Muscle of back (tissue), 13 donors: Measurements from ENCODE around the gene LNX1. TPM values are rescaled to one million over a fixed set of nuclear protein-coding genes. Genes with fewer than 3 reads are reported as not detected.

ENCODE experiments used
- DNase-seq, 3 donors: peaks; one replicate each; pipeline versions ENCODE4 v3.0.0 to v3.0.0-alpha.2; 2013
- long read RNA-seq, 9 donors: transcript quantifications; one replicate each; lab custom pipeline, GENCODE V29; 2026
- polyA plus RNA-seq, 10 donors: library from polyadenylated mRNA; unstranded; fragments of 120-200 nt; gene quantifications; one replicate each; pipeline ENCODE4 v1.2.1, GENCODE V29; 2013; ENCODE audit not compliant: insufficient read length in 10 of 10

LNX1 gene
- 1 to 10 TPM; 3.5 to 6.0 (median 4.4) TPM for polyA plus RNA-seq
- long read RNA-seq, donor 1: 0 reads
- long read RNA-seq, donor 2, partial matches to known transcripts: 0 of 1 reads
- long read RNA-seq, donor 2, other reads (novel, unspliced or antisense): 0 of 1 reads
- long read RNA-seq, donor 3: 0 reads
- long read RNA-seq, donor 4: 0 reads
- long read RNA-seq, donor 5: 0 reads
- long read RNA-seq, donor 6: 0 reads
- long read RNA-seq, donor 7, partial matches to known transcripts: 15 of 15 reads
- long read RNA-seq, donor 7, other reads (novel, unspliced or antisense): 0 of 15 reads
- long read RNA-seq, donor 8, partial matches to known transcripts: 0 of 1 reads
- long read RNA-seq, donor 8, other reads (novel, unspliced or antisense): 0 of 1 reads
- long read RNA-seq, donor 9: 0 reads

DNA sequence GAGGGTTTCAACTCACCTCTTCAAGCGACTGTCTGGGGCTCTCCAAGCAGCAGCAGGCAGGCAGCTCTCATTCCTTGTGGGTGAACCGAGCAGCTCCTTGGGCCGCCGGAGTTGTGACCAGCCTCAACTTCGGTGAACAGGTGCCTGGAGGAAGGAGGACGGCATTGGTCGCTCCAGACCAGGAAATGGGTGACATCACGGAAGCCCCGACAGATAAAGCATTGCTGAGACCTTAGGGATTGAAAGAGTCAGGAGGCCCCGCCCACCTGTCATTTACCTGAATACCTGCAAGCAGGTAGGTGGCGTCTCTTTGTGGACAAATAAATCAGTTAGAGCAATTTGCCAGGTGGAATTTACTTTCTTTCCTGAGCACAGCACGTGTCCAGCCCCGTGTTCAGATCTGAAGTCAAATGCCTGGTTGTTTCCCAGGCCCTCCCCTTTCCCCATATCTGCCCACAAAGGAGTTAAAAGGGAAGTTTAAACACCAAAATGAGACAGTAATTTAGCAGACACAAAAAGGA, at the start of gene LNX1:
TSS of gene LNX1 (minus strand) at position 115 of the 521 bp plus-strand sequence. CDS start 17,484 bp downstream, outside the sequence.
- no peak for DNase-seq

- DNase-seq: no peak
These were observed 49.5 kb upstream of the LNX1 start for GRCh38 chr4:53640576-53641453.

DNA sequence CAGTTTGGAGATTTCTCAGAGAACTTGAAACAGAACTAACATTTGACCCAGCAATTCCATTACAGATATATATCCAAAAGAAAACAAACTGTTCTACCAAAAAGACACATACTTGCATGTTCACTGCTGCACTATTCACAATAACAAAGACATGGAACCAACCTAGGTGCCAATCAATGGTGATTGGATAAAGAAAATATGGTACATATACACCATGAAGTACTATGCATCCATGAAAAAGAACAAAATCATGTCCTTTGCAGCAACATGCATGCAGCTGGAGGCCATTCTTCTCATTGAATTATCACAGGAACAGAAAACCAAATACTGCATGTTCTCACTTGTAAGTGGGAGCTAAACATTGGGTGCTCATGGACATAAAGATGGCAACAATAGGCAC, 47.6 kb upstream of the LNX1 start:
- DNase-seq: no peak

DNA sequence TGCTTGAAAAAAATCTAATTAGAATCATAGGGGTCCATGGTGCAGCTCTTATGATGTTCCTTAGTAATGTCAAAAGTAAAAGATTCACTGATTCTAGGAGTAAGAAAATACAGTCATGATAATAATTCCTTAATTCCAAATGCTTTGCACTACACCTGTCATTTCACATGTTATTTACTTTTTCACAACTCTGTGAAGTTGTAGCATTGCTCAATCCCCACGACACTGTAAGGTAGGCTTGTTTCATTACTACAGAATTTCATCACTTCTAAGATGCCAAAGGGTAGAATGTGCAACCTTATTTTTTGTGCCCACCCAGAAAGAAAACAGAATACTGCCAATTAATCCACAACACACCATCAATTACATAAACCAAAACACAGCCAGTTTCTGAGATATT, 46.1 kb upstream of the LNX1 start:
- DNase-seq: no peak

GRCh38 chr4:53635697-53636483, 44.6 kb upstream of the LNX1 start:
- DNase-seq: no peak

DNA sequence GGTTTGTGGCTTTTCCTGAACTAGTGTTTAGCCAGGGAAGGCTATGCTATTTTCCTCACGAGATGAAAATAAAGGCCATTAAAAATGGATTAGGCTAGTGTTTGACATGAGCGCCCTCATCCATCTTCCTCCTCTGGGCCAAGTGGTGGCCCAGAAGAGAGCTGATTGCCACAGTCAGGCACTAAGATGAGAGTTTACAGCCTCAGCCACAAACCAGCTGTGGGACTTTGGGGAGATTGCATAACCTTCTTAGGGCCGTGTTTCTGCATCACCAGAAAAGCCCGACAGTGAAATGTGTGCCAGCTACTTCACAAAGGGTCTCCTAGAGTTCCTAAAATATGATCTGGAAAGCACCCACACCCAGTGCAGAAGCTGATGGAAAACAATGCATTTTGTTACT, 42.3 kb upstream of the LNX1 start:
- no peak for DNase-seq

- no peak for DNase-seq
These were observed 38.0 kb upstream of the LNX1 start for GRCh38 chr4:53629296-53629695.

- DNase-seq: no peak
These were observed 35.2 kb upstream of the LNX1 start for GRCh38 chr4:53626491-53626890.

GRCh38 chr4:53625888-53626287, 34.6 kb upstream of the LNX1 start:
- DNase-seq: no peak

GRCh38 chr4:53622739-53623151, 31.5 kb upstream of the LNX1 start:
- DNase-seq: peak in 1 of 3 donors; percentile 17

DNA sequence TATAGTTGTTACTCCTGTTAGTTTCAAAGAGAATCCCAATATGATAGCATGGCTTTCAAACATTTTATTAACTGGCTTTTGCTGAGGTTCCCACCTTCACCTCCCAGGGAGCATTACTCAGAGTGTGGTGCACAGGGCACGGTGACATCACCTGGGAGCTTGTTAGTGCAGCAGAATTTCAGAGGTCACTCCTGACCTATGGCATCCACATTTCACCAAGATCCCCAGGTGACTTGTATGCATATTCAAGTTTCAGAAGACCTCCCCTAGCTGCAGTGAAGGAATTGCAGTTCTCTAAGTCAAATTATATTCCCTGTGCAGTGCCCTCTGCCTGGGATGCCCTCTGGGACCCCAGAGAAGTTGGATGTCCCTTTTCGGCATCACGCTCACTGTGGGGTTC, 29.7 kb upstream of the LNX1 start:
- DNase-seq: no peak

DNA sequence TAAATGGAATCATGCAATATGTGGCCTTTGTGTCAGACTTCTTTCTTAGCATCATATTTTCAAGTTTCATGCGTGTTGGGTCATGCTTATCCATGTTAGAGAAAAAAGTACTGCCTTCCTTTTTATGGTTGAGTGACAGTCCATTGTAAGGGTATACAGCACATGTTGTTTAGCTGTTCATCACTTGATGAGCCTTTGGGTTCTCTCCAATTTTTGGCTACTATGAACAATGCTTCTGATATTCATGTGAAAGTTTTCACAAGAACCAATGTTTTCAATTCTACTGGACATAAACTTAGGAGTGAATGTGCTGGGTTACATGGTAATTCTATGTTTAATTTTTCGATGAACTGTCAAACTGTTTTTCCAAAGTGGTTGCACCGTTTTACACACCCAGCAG, 28.1 kb upstream of the LNX1 start:
- no peak for DNase-seq

- DNase-seq: no peak
These were observed 27.0 kb upstream of the LNX1 start for GRCh38 chr4:53618321-53618720.

DNA sequence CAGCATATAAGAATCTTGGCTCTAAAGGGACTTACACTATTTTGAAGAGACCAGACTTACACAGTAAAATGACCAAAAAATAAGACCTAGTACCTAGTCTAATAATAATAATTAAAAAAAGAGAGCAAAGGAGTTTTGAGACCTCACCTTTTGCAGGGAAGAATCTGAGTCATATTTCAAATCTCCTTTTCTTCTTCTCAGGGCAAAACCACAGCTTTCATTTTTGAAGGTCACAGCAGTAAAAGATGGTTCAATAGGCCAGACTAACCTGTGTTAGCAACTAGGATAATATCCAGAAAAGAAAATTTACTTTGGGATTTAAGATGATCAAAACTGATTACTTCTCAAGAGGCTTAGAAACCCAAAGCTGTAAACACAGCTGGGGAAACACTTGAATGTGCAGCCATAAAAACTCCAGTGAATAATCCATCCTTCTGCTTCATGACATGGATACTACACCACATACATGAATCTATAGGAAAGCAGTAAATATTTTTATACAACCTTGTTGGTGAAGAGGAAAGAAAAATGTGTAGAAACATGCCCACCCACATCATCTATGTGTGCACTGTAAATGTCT, 25.9 kb upstream of the LNX1 start:
- no peak for DNase-seq

DNA sequence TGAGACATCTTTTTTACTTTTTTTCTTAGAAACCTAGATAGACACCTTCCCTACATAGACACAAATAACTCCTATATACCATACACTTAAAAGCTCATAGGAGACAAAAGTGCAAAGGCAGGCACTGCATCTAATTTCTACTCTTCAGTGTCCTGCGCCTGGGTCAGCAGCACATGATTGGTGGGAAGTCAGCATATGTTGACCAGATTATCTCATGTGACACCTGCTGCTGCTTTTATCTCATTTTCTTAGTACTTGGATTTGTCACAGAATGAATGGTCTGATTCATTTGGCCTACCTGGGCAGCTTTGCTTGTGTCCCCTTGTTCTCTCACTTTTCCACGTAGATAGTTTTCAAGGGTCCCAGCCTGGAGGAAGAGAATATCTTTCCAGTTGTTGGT, 24.9 kb upstream of the LNX1 start:
- no peak for DNase-seq

DNA sequence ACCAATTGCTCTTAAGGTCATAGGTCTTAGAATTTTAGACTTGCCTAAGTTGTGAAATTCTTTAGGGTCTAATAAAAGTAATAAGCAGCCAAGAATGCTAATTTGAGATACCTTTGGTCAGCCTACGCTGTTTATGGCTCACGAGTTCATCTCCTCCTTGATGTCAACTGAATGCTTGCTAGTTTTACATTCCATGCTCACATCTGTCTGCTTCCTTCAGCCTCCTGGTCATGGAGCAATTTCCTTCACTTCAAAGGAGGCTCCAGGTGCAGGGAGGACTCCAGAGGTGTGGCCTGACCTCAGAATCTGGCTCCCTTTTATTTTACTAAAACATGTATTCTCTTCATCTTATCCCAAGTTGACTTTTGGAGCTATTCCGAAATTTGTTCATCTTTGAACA, 23.3 kb upstream of the LNX1 start:
- no peak for DNase-seq

DNA sequence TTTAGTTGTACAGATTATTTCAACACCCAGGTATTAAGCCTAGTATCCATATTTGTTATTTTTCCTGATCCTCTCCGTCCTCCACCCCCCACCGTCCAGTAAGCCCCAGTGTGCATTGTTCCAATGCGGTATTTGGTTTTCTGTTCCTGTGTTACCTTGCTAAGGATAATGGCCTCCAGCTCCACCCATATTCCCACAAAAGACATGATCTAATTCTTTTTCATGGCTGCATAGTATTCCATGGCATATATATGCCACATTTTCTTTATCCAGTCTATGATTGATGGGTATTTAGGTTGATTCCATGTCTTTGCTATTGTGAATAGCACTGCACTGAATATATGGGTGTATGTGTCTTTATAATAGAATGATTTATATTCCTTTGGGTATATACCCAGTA, 22.1 kb upstream of the LNX1 start:
- no peak for DNase-seq

DNA sequence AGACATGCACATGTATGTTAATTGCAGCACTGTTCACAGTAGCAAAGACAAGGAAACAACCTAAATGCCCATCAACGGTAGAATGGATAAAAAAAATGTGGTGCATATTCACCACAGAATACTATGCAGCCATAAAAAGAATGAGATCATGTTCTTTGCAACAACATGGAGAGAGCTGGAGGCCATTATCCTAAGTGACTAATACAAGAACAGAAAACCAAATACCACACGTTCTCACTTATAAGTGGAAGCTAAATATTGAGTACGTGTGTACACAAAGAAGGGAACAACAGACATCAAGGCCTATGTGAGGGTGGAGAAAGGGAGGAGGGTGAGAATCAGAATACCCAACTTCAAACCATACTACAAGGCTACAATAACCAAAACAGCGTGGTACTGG, 17.4 kb upstream of the LNX1 start:
- DNase-seq: no peak

- no peak for DNase-seq
These were observed 17.0 kb upstream of the LNX1 start for GRCh38 chr4:53608242-53608641.

- DNase-seq: no peak
These were observed 14.5 kb upstream of the LNX1 start for GRCh38 chr4:53605783-53606182.

DNA sequence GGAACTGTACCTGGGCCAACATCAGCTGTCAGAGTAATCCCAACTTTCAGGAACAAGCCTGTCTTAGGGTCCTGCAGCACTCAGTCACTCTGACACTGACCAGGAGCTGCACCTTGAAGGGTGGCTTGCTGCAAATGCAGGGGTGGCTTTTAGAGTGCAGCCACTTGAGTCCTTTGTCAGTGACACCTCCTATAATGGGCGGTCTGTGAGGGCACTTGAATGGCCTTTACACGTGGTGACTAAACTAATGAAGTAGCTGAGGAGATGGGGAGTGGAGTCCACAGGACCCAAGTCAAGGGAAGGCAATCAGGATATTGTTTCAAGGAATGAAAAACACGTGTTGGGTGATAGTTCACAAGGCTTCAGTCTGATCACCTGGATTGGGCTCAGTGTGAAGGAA, 11.1 kb upstream of the LNX1 start:
- no peak for DNase-seq
